ENCODE measurements around the gene AADAC. TPM values are rescaled to one million over a fixed set of nuclear protein-coding genes. Genes with fewer than 3 reads are reported as not detected.

The AADAC gene
- total RNA-seq, 2 experiments from 2014 or later, result not detected

DNA sequence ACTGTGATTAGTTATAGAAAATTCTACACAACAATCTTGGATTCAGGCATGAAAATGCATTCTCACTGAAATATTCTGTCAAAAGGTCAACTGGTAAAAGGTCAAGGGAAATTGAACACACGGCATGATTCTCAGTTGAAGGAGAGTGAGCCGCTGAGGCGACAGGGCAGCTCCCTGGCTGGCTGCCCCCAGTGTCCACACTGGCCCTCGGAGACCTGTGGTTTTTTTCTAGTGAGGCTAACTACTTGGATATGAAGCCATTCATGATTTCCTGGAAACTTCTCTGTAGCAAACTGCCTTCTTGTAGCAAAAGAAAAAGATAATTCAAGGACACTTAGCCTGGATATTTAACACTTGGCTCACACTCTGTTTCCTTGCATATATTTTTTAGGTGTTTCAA lies 43.0 kb upstream of the AADAC start:
- H3K9me3 Mint-ChIP-seq, result no peaks in the 10 kb centered on the region
- no peak overlapping the region for H3K27ac Mint-ChIP-seq
- H3K36me3 ChIP-seq (ENCODE audit: insufficient read depth, low read length), result no peaks in the 10 kb centered on the region
- CTCF ChIA-PET, result no interaction called here
- TF ChIP-seq, protein P1, sequence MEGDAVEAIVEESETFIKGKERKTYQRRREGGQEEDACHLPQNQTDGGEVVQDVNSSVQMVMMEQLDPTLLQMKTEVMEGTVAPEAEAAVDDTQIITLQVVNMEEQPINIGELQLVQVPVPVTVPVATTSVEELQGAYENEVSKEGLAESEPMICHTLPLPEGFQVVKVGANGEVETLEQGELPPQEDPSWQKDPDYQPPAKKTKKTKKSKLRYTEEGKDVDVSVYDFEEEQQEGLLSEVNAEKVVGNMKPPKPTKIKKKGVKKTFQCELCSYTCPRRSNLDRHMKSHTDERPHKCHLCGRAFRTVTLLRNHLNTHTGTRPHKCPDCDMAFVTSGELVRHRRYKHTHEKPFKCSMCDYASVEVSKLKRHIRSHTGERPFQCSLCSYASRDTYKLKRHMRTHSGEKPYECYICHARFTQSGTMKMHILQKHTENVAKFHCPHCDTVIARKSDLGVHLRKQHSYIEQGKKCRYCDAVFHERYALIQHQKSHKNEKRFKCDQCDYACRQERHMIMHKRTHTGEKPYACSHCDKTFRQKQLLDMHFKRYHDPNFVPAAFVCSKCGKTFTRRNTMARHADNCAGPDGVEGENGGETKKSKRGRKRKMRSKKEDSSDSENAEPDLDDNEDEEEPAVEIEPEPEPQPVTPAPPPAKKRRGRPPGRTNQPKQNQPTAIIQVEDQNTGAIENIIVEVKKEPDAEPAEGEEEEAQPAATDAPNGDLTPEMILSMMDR (IDR thresholded peaks at IDR 0.05), result no peak
- no peaks in the 10 kb centered on the region for H3K36me3 Mint-ChIP-seq (ENCODE audit: low read depth)
- H3K4me1 Mint-ChIP-seq (ENCODE audit: low read depth), result no peaks in the 10 kb centered on the region
- POLR2A ChIA-PET, result no interaction called here
- no peaks in the 10 kb centered on the region for H3K27me3 Mint-ChIP-seq
- no peak overlapping the region for H3K27ac ChIP-seq (ENCODE audit: low read depth in 1 of 2, low read length in 2 of 2)
- H3K4me3 Mint-ChIP-seq, result no peak overlapping the region
- no peak for DNase-seq
- no peaks in the 10 kb centered on the region for H3K4me1 ChIP-seq (ENCODE audit: insufficient read depth, low read length)
- no peak overlapping the region for H3K4me3 ChIP-seq (ENCODE audit: low read length)
- ATAC-seq (ENCODE audit: poor library complexity), result no peak
- H3K27me3 ChIP-seq (ENCODE audit: control insufficient read depth in 1 of 2, insufficient read depth in 2 of 2, low read length in 2 of 2), result peaks cover 0 to 5% of the 10 kb centered on the region in 2 experiments
- H3K9me3 ChIP-seq (ENCODE audit: control insufficient read depth in 1 of 2, insufficient read depth in 1 of 2, low read length in 2 of 2), result no peaks in the 10 kb centered on the region
- intact Hi-C loops (cut with DNase I, micrococcal nuclease), result no loop called here

DNA sequence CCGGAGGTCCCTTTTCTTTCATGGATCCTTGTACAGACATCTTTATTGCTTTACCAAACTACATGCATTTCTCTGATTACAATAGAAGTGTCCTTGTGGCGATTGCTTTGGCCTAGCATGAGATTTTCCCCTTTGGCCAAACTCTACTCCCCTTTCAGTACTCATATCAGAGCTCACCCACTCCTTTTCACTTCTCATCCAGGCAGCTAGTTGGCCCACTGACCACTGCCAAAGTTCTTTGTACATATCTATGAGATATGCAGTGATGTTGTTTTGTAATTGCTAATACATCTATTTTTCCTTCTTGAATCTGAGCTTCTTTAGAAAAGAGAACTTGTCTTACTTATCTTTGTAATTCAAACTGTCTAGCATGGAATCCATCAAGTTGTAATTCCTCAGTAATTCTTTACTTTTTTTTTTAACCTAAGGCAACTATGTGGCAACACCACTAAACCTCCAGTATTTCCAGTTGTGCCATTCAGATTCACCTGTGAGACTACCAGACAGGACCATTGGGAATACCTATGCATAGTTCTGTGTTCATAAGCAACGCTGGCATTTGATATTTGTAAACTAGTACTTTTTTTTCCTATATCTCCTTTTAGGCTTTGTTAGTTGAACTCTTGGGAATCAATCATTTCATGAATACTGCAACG lies 41.0 kb upstream of the AADAC start:
- Histone ChIP-seq H3K4me3 (ENCODE audit: low read length) (no peak overlapping the region), H3K27me3 (ENCODE audit: control insufficient read depth in 1 of 2, insufficient read depth in 2 of 2, low read length in 2 of 2) (peaks cover 3 to 5% of the 10 kb centered on the region in 2 experiments), H3K36me3 (ENCODE audit: insufficient read depth, low read length) (no peaks in the 10 kb centered on the region), H3K9me3 (ENCODE audit: control insufficient read depth in 1 of 2, insufficient read depth in 1 of 2, low read length in 2 of 2) (no peaks in the 10 kb centered on the region), H3K4me1 (ENCODE audit: insufficient read depth, low read length) (no peaks in the 10 kb centered on the region), H3K27ac (ENCODE audit: low read depth in 1 of 2, low read length in 2 of 2) (no peak overlapping the region)
- Mint-ChIP-seq H3K27me3 (no peaks in the 10 kb centered on the region), H3K9me3 (no peaks in the 10 kb centered on the region), H3K27ac (no peak overlapping the region), H3K4me1 (ENCODE audit: low read depth) (no peaks in the 10 kb centered on the region), H3K36me3 (ENCODE audit: low read depth) (no peaks in the 10 kb centered on the region), H3K4me3 (no peak overlapping the region)
- ChIA-PET POLR2A (no interaction called here), CTCF (interaction anchor here (1.7 kb wide), 1 partner anchor 14 kb away, joined by 5 read pairs; no protein-coding TSS in a partner anchor)
- ATAC-seq (ENCODE audit: poor library complexity), result no peak
- intact Hi-C loops (cut with DNase I, micrococcal nuclease), result no loop called here
- DNase-seq, result no peak
- TF ChIP-seq, protein P1 (IDR thresholded peaks at IDR 0.05), result no peak

DNA sequence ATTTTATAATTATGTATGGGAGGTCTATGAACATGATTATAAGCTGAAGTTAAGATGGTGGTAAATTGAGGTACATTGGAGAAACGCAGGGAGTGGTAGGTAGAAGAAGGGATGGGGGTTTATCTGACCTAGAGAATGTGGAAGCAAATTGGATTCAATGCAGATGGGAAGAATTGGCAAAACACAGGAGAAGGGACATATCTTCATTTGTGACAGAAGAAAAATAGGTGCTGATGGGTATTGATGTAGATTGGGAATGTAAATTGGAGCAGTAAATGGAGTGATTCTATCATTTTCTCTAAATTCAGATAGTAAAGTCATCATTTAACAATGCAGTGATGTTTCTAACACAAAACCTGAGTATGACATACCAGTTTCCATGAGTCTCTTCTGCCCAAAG lies 39.7 kb upstream of the AADAC start:
- CTCF ChIA-PET, result no interaction called here
- H3K27ac Mint-ChIP-seq, result no peak overlapping the region
- Histone ChIP-seq H3K36me3 (ENCODE audit: insufficient read depth, low read length) (no peaks in the 10 kb centered on the region), H3K4me3 (ENCODE audit: low read length) (no peak overlapping the region), H3K27me3 (ENCODE audit: control insufficient read depth in 1 of 2, insufficient read depth in 2 of 2, low read length in 2 of 2) (peaks cover 4 to 5% of the 10 kb centered on the region in 2 experiments), H3K9me3 (ENCODE audit: control insufficient read depth in 1 of 2, insufficient read depth in 1 of 2, low read length in 2 of 2) (no peaks in the 10 kb centered on the region), H3K4me1 (ENCODE audit: insufficient read depth, low read length) (no peaks in the 10 kb centered on the region), H3K27ac (ENCODE audit: low read depth in 1 of 2, low read length in 2 of 2) (no peak overlapping the region)
- H3K27me3 Mint-ChIP-seq, result no peaks in the 10 kb centered on the region
- ATAC-seq (ENCODE audit: poor library complexity) (no peak), DNase-seq (no peak)
- POLR2A ChIA-PET, result no interaction called here
- intact Hi-C loops (cut with DNase I, micrococcal nuclease), result no loop called here
- no peaks in the 10 kb centered on the region for H3K4me1 Mint-ChIP-seq (ENCODE audit: low read depth)
- H3K4me3 Mint-ChIP-seq, result no peak overlapping the region
- TF ChIP-seq, protein P1 (IDR thresholded peaks at IDR 0.05), result no peak
- no peaks in the 10 kb centered on the region for H3K36me3 Mint-ChIP-seq (ENCODE audit: low read depth)
- no peaks in the 10 kb centered on the region for H3K9me3 Mint-ChIP-seq
